Left colon (tissue), 2 donors: ENCODE measurements around the gene TMEM31. TPM values are rescaled to one million over a fixed set of nuclear protein-coding genes. Genes with fewer than 3 reads are reported as not detected.
A peak's percentile ranks its signal among the peaks of the same experiment; 100 is the strongest.
"Not testable (repeated sequence)": the region's sequence is repeated elsewhere in the genome, so short reads cannot be mapped to it uniquely, and the experiment has no call there.

ENCODE experiments used
- ATAC-seq: fragments of 200-7000 bp; cut with Tn5 transposase; one replicate; pipeline ENCODE4 v1.9.1; 2020; ENCODE audit warnings: mild to moderate bottlenecking, moderate library complexity
- DNase-seq, 2 donors: peaks; one replicate each; pipeline ENCODE4 v3.0.0-alpha.2; 2020
- intact Hi-C, 2 donors: fragments of 100-400 bp; cut with DNase I in 1 of 2; cut with micrococcal nuclease in 1 of 2; formaldehyde crosslinking; loops; one replicate each; pipeline versions ENCODE4 v1.11.2 to v1.14.0; 2022; cut with DNase I, micrococcal nuclease
- total RNA-seq, 2 donors: library from RNA; stranded (reverse); fragmentation: NEBNext Ultra II Directional; extraction: Animal tissue kit (Norgen Biotek cat#: 25700); gene quantifications; one replicate each; pipeline ENCODE4 v1.2.1, GENCODE V29; 2021
- donor health status: DM: no; HTN: no; CAD: no.
- donor health status: DM: yes; HTN: yes; CAD: no.

Gene TMEM31
- total RNA-seq, 2 donors from 2014 or later = not detected

DNA sequence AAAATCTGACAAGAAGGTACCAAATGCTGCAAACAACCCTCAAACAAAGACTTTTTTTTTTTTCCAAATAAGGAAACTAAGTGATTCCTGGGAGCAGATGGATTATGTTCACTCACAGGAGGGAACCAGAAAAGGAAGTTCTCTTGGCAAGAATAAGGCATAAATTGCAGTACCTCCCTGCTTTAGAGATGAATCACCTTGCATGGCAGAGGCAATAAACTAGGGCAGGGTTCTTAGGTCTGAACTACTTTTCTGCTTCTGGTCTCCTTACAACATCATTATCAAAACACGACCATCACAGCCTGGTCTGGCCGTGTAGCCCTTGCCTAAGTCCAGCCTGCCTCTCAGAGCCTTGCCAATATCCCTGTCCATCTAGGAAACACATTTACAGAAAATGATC, 6.3 kb downstream of the TMEM31 start:
- intact Hi-C loops = no loop called here
- peak; percentile 8 to 30 for DNase-seq
- ATAC-seq = peak; percentile 95

GRCh38 chrX:103718120-103718519, 7.4 kb downstream of the TMEM31 start:
- intact Hi-C loops = no loop called here
- DNase-seq (no peak), ATAC-seq (peak; percentile 65)

- ATAC-seq (no peak), DNase-seq (no peak)
- intact Hi-C loops = no loop called here
These were observed 11.8 kb downstream of the TMEM31 start for GRCh38 chrX:103722505-103722904.

DNA sequence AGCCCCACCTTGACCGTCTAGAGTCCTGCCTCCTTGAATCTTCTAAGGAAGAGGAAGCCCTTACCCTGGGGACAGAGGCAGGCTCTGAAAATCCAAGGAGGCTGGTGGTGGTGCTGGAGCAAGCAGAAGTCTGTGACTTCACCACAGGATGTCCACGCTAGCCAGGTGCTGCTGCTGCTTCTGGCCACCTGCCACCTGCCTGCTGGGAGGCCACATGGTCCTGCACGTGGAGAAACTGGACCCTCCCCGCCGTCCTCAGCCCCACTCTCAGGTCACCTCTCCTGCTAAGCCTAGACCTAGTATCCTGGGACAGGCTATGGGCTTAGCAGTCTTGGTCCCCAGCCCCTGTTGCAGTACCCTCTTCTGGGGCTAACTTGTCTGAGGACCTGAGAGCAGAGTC, 15.8 kb downstream of the TMEM31 start:
- intact Hi-C loops = no loop called here
- DNase-seq (no peak), ATAC-seq (no peak)

DNA sequence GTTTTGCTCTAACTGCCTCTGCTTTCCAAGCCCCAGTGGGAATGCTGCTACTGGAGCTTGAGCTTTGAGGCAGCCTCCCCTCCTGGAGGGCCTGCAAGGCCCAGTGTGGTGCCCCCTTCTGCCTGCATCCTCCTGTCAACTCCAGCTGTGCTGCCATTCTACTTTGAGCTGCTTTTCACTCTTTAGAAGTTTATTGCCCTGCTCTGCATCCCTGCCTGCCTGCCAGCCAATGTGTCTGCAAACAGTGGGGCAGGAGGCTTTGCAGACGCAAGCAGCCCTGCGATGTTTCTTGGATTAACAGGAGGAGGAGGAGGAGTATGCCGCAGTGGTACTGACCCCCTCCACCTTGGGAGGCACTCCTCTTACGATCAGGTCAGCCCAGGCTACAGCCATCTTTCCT, 16.4 kb downstream of the TMEM31 start:
- intact Hi-C loops = no loop called here
- ATAC-seq (no peak), DNase-seq (no peak)

DNA sequence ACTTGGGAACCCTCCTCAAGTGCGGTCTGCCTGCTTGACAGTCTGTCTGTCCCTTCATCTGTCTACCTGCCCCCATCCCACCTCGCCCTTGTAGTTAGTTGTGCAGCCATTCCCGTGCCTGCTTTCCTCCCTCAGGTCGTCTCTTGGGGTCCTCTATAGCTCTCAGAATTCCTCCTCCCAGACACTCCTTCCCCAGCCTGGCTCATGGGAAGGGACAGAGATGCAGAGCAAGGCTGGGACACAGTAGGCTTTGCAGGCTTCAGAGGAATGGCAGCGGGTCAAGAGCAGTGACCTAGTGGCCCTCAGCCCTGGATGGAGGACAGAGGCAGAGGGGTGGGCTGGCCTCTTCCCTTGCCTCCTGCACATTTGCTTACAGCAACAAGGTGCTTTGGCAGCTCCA, 18.3 kb downstream of the TMEM31 start:
- intact Hi-C loops = no loop called here
- no peak for ATAC-seq
- no peak for DNase-seq

GRCh38 chrX:103730147-103730795, 19.6 kb downstream of the TMEM31 start:
- DNase-seq = no peak
- intact Hi-C loops = no loop called here
- no peak for ATAC-seq

DNA sequence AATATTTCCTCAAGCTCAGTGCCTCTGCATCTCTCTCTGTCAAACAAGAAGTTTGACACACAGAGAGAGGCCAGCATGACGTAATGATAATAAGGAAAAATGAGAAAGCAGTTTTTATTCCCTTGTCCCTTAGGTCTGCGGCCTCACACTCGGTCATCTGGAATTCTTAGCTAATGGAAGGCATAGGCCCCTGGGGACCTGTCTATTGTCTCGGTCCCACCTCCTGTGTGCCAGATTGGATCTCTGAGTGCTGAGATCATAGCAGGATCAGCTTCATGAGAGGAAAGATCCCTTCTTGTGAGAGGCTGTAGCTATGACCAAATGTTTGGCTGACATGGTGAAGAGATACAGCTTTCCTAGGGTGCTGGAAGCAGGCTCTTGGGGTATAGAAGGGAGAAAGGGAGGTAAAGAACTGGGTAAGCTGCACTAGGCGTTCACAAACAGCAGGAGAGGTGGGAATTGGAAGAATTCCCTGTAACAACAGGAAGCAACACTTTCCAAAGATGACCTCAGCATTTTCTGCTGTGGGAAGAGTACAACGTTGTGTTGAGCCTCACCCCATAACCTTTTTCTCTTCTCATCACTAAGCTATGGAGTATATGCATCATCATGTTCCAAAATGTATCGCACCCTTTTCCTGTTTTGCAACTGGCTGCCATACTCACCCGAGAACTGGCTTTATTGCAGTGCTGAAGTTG, 20.2 kb downstream of the TMEM31 start:
- no peak for DNase-seq
- intact Hi-C loops = no loop called here
- ATAC-seq = no peak

DNA sequence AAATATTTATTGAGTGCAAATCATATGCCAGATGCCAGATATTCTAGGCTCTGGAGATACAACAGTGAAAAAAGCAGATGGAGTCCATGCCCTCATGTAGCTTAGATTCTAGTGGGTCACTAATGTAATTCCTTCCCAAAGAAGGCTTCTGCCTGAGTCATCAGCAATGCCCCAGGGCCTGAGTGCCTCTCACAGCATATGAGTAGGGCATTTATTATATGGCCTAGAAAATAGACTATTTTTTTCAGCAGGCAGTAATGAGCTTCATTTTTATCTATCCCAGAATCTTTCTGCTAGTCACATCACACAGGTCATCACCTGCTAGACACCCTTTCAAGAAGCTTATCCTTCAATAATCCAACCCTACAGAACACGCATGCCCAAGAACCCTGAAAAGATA, 22.3 kb downstream of the TMEM31 start:
- no peak for DNase-seq
- ATAC-seq = no peak
- intact Hi-C loops = no loop called here

DNA sequence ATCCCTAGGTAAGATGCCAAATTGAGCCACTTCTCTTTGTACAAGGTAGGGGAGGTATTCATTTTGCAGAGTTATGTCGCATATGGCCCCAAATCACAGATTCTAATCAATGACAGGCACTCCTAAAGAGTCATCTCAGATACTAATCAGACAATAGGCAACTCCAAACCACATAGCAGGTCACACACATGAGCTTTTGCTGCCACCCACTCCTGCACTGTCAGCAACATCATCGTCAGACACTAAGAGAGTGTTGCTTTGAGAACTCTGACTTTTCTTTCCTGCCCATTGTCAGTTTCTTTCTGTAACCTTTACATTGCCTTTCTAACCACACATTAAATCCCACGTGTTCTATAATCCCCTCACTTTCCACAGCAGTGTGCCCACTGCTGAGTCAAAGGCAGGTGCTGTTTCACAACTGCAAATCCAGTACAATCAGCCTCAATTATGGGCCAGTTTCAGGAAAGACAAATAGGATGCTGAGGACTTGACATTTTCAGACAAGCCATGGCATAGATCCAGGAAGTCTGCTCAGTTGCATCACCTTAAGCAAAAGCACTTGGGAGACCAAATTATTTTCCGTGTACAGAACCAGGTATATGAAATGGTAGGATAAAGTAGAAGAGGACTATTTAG, 23.5 kb downstream of the TMEM31 start:
- no peak for ATAC-seq
- intact Hi-C loops = no loop called here
- no peak for DNase-seq

GRCh38 chrX:103737696-103738095, 27.0 kb downstream of the TMEM31 start:
- ATAC-seq = no peak
- DNase-seq = no peak

GRCh38 chrX:103739421-103739820, 28.7 kb downstream of the TMEM31 start:
- ATAC-seq = no peak
- intact Hi-C loops = no loop called here
- DNase-seq = no peak

More at GRCh38 chrX:103737696-103738095, 27.0 kb downstream of the TMEM31 start:
- intact Hi-C loops = no loop called here

GRCh38 chrX:103741879-103742278, 31.2 kb downstream of the TMEM31 start:
- intact Hi-C loops = no loop called here
- no peak for ATAC-seq
- DNase-seq = no peak

GRCh38 chrX:103742339-103742738, 31.6 kb downstream of the TMEM31 start:
- no peak for ATAC-seq
- intact Hi-C loops = no loop called here
- no peak for DNase-seq

DNA sequence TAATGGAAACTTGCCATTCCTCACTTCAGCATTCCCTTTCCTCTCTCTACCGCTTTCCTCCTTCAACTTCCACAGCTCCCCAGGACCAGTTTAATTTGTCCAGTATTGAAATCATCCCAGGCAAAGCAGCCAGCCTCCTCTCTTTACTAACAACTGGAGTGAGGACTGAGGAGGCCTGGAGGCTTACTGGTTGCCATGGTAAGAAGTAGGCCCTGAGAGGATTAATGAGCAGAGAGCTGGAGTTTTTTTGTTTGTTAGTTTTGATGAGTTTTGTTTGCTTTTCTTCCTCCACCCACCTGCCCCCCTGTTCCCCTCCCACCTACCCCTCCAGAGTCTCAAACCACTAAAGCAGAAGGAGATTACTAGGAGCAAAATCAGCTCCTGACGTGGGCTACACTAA, 36.5 kb downstream of the TMEM31 start:
- ATAC-seq = no peak
- intact Hi-C loops = no loop called here
- DNase-seq = no peak

DNA sequence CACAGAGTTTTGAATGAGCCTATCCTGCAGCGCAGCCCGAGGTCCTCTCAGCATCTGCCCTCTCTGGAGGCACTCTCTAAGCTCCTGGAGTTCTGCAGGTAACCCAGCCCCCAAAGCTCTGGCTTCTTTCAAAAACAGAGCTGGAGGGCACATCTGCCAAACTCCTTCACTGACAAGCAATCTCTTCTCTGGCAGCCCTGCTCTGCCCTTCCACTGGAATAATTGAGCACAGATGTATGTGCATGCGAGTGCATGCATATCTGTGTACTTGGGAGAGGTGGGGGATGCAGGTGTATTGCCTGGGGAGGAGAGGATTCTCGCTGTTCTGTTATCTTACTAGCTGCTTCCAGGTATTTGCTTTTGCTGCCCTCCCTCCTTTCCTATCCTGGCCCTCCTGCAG, 43.7 kb downstream of the TMEM31 start:
- DNase-seq (no peak), ATAC-seq (no peak)
- intact Hi-C loops = no loop called here

GRCh38 chrX:103756736-103757135, 46.0 kb downstream of the TMEM31 start:
- DNase-seq (no peak), ATAC-seq (no peak)
- intact Hi-C loops = no loop called here

- intact Hi-C loops = no loop called here
- ATAC-seq = no peak
- no peak for DNase-seq
These were observed 47.8 kb downstream of the TMEM31 start for GRCh38 chrX:103758555-103758954.

DNA sequence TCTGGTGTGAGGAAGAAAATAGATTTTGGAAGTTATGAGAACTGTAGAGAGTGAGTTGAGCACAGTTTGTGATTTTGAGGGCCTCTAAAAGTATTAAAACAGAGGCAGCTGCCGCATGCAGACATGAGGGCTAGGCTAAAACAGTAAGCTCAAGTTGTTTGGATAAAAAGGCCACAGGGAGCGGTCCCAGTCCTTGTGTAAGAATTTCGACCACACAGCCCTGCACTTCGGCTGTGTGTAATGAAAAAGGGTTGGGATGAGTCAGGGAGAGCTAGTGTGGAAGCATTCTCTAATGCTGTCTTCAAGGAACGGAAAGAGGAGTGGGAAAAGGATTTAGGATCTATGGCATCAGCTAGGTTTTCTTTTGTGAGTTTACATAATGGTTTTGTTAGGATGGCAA, 52.8 kb downstream of the TMEM31 start:
- ATAC-seq, DNase-seq, intact Hi-C loops: not testable (repeated sequence)
